CD4-positive, alpha-beta T cell treated with Interleukin-2 at 100 ng/mL for 4 hours (primary cell): ENCODE measurements around the gene INO80.

Source experiments
- DNase-seq: peaks from one replicate; pipeline ENCODE4 v3.0.0-alpha.2; 2020; ENCODE audit warnings: low spot score

Gene INO80

DNA sequence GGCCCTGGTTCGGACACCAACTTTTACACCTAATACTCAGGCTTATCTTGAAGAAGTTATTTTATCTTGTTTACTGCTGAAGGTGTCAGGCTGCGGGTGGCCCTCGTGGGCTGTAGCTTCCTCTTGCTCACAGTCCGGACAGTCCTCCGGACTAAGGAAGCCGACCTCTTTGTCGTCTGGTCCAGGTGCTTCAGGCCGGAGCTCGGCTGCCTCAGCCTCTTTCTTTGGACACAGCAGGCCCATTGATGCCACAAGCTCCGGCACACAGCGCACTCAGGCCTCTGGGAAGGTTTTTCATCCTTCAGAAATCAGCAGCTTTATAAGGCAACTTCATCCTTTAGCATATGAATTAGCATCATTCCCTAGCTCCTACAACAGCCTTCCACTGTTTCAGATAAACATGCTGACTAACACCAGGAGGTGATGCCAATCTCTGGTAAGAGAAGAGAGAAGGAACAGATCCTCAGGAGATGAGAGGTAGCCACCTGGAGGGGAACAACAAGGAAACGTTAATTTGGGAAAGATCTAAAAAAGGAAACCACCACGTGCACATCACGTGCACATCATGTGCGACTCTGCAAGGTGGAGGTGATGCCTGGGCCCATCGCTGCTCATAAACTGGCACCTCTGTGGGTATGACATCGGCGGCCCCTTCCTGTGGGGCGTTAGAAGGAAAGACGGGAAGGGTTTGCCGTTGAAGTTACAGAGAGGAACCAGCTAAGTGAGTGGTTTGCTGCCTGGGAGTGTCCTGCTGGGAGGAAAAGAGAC lies 167.2 kb downstream of the INO80 start:
- DNase-seq = no peak

DNA sequence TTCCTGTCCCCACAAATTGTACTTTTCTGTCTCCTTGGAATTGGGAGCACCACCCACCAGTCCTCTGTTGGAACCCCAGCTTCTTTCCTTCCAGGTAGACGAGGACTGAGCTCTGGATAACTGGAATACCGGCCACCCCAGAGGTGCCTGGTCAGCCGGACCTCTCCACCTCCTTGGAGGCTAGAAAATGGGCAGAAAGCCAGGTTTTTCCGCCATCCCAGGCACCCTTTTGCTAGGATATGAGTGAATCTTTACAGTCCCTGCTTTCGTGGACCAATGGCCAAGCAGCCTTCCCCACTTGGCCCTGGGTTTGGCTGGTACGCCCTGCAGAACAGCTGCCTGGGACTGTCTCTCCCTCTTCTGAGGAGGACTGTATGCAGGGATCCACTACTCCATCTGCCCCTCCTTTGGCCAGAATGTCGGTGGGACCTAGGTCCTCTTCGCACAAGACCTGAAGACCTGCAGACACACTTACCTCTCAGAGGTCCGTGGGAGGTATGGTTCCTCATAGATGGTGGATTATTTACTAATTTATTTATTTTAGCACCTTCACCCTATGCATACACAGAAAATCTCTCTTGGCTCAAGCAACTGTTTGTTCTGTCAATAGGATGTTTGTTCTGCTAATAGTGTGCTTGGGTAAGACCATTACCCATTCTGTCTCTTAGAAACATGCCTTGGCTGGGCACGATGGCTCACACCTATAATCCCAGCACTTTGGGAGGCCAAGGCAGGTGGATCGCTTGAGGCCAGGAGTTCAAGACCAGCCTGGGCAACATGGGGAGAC lies 171.4 kb downstream of the INO80 start:
- no peak for DNase-seq

DNA sequence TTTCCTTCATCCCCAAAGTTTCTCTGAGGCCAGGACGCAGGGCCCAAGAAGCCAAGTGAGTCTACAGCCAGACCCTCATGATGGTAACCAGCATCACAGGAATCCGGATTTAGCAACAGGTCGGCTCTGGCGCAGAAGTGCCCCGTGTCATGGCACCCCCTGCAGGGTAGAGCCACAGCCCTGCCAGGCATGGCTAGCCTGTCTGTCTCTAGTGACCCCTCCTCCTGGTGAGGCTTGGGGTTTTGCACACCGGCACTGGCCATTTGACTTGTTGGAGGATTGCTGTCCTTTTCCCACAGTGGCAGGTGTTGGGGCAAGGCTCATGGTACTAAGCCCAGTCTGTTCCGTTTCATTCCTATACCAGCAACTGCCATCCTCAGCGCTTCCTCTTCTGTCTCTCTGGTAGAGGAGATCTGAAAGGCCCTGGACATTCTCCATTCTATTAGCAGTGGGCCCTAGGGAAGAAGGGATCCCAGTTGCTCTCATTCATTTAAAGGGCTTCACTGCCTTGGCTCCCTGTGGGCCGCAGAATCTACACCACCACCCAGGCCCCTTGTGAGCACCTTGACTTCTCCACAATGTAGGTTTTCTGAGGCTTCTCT lies 172.2 kb downstream of the INO80 start:
- no peak for DNase-seq

DNA sequence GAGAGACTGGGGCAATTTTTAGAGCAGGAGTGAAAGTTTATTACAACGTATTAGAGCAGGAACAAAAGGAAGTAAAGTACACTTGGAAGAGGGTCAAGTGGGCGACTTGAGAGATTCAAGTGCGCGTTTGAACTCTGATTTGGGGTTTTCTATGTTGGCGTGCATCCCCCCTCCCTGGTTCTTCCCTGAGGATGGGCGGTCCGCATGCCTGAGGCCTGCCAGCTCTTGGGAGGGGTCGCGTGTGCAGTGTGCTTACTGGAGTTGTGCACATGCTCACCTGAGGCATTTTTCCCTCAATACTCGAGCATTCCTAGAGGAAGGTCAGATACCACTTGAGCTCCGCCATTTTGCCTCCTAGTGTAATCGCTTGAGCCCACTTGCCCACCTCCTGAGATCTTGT lies 173.2 kb downstream of the INO80 start:
- no peak for DNase-seq

- DNase-seq = no peak
These were observed 173.7 kb downstream of the INO80 start for GRCh38 chr15:40942337-40942854.

DNA sequence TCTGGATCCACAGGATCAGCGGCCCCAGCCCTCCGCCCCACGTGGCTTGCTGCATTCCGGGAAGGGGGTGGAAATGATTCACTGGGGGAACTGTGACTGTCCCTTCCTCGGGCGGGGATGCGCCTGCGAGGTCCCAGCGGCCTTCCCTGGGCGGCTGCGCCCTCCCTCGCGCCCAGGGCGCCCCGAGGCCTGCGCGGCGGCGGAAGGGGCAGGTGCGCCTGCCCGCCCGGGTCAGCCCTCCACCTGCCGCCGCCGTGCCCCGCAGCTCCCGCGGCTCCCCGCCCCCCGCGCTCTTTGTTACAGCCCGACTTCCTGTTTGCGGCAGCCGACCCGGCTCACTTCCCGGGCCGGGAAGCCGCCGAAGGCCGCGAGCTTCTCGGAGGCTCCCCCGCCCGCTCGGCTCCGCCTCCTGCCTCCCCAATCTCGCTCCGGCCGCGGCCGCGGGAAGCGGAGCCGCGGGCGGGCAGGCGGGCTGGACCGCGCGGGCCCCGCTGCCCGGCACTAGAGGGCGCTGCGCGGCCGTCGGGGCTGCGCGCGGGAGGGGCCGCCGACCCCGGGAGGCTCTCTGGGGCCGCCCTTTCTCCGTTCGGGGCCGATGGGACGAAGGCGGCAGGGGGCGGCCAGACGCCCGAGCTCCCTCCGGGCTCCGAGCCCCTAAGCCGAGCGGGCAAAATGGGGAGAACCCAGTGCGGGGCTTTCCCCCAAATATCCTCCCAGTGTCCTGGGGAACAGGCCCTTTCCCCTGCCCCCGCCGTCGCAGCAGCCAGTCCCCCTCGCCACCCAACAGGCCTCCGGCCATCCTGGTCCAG lies 174.3 kb downstream of the INO80 start:
- peak; percentile 47 for DNase-seq

GRCh38 chr15:40941068-40941527 lies 175.0 kb downstream of the INO80 start:
- DNase-seq = no peak

GRCh38 chr15:40940296-40940801 lies 175.7 kb downstream of the INO80 start:
- DNase-seq = no peak

DNA sequence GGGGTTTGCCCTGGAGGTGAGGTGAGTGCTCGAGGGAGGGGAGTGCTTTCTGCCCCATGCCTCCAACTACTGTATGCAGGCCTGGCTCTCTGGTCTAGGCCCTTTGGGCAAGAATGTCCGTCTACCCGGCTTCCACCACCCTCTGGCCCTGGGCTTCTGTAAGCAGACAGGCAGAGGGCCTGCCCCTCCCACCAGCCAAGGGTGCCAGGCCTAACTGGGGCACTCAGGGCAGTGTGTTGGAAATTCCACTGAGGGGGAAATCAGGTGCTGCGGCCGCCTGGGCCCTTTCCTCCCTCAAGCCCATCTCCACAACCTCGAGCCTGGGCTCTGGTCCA lies 177.6 kb downstream of the INO80 start:
- DNase-seq = no peak

- no peak for DNase-seq
These were observed 178.1 kb downstream of the INO80 start for GRCh38 chr15:40937762-40938535.

DNA sequence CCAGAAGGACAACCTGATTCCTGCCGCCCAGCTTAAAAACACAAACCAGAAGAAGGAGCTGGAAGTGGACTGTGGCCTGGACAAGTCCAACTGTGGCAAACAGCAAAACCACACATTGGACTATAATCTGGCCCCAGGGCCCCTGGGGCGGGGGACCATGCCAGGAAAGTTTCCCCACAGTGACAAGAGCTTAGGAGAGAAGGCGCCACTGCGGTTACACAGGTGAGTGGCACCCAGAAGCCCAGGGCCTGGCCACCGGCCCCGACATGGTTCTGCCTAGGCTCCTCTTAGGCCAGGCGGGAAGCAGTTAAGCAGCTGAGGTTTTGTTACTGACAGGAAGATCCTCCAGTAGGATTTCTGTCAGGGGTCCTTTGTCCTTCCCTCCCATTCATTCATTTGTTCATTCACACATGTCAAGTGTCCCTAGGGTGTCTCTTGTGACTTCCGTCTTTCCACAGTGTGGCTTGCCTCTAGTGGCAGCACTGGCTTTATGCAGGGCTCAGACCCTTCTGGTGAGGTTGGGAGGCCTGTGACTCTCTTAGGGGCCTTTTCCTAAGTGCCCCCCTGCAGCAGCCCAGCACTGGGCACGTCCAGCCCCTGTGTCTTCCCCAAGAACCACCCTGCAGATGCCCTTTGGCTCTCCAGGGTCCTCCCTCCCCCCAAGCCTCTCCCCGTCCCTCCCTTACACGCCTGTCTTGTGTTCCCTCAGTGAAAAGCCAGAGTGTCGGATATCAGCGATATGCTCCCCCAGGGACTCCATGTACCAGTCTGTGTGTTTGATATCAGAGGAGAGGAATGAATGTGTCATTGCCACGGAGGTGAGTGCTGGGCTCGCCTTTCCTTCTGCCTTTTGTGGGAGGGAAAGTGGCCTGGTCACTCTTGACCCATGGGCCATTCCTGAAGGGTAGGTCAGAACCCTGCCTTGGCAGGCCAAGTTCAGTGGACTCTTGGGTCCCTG lies 179.1 kb downstream of the INO80 start:
- DNase-seq = no peak

- no peak for DNase-seq
These were observed 179.8 kb downstream of the INO80 start for GRCh38 chr15:40936234-40936708.

- no peak for DNase-seq
These were observed 181.6 kb downstream of the INO80 start for GRCh38 chr15:40934457-40934856.

GRCh38 chr15:40933517-40933902 lies 182.6 kb downstream of the INO80 start:
- no peak for DNase-seq

DNA sequence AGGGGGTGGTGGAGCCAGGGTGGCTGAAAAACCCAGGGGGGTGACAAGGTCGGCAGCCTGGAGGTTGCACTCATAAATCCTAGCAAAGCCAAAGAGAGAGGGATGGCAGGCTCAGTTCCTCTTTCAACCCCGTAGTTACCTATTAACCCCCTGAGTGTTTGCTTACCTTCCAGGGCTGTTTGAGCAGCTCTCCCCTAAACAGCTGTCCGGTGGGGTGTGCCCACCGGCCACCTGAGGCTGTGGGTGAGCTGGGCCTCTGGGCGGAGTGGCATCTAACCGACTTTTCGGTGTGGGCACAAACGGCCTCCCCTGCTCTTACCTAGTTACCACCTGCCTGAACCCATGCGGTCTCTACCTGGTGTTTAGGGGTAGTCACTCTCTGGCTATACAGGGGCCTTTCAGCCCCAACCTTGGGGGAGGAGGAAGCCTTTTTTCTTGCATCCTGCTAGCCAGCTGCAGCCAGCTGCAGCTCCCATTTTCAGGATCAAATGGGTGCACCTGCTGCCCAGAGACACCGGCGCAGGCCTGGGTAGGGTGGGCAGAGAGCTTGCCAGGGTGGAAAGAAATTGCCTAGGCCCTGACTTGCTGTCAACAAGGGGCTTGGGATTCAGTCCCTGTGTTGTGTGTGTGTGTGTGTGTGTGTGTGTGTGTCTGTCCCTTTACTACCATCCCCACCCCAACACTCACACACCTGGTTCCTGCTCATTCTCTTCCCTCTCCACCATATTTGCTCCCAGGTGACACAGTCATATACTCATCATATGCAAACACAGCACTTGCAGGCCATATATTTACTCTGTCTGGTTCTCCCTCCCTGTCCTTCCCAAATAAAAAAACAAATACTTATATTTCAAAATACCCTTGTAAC lies 183.2 kb downstream of the INO80 start:
- DNase-seq = no peak

GRCh38 chr15:40932156-40932555 lies 183.9 kb downstream of the INO80 start:
- DNase-seq = no peak

DNA sequence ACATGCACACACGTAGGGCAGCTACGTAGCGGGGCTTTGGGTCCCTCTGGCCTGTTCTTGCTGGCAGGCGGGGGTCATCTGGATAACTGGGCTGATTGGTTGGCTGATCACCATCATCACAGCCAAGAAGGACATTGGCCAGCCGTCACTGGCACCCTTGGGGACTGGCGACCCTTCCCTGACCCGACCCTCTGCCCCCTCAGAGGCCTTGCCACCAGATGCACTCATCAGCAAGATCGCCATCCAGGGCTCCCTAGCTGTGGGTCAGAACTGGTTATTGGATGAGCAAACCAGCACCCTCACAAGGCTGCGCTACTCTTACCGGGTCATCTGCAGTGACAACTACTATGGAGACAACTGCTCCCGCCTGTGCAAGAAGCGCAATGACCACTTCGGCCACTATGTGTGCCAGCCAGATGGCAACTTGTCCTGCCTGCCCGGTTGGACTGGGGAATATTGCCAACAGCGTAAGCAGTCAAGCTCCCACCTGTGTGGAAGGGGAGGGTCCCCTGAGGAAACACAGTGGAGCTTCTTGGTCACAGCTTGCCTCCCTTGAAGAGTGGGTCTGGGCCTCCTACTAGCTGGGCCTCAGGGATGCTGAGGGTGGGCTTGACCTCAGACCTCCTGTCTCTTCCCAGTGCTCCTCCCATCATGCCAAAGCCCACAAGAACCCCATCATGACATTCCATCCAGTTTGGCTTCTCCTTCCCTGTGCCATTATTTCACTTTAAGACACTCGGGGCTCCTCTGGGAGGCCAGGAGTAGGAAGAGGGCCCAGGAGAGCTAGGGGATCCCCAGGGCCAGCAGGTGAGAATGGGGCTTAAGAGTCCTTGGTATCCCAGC lies 184.6 kb downstream of the INO80 start:
- no peak for DNase-seq
